K562 (cell line): ENCODE results near the gene CHD5.

Source experiments
- ETV6 ChIP-seq, 3 experiments: fragments of 150-350 bp in 1 of 3; sonication (generic) in 1 of 3; formaldehyde crosslinking in 1 of 3; IDR thresholded peaks; 2 replicates each; pipeline versions ENCODE4 v1.6.1 to v1.8.0; 2014 to 2022; ENCODE audit warnings: borderline replicate concordance in 2 of 3, low read depth in 2 of 3, antibody characterized with exemption in 1 of 3, low read length in 1 of 3, mild to moderate bottlenecking in 1 of 3, missing genetic modification reagents in 1 of 3
- FOXA1 ChIP-seq: fragments of 450-650 bp; IDR thresholded peaks from 2 replicates; pipeline ENCODE4 v1.6.1; 2016; ENCODE audit warnings: mild to moderate bottlenecking, borderline replicate concordance
- GABPB1 ChIP-seq: sonication (generic); formaldehyde crosslinking; IDR thresholded peaks from 2 replicates; pipeline ENCODE4 v1.8.0; 2022; ENCODE audit warnings: mild to moderate bottlenecking, missing genetic modification reagents
- RAD21 ChIP-seq, 2 experiments: fragments of 250-450 bp in 1 of 2; fragments of 450-650 bp in 1 of 2; sonication (Bioruptor Pico) in 1 of 2; formaldehyde crosslinking in 1 of 2; IDR thresholded peaks in 1 of 2; conservative IDR thresholded peaks in 1 of 2; 2 replicates each; pipeline versions ENCODE4 v1.4.0 to v1.8.0; 2020 to 2022; ENCODE audit warnings: mild to moderate bottlenecking in 2 of 2, moderate library complexity in 1 of 2
- ZBED1 ChIP-seq: IDR thresholded peaks from 2 replicates; pipeline ENCODE4 v1.6.1; 2014
- TF ChIP-seq, protein P1 (sequence below): sonication (generic); formaldehyde crosslinking; IDR thresholded peaks from 2 replicates; pipeline ENCODE4 v1.8.0; 2022; ENCODE audit warnings: mild to moderate bottlenecking, missing genetic modification reagents, borderline replicate concordance
- TF ChIP-seq, protein P2 (sequence below), 3 experiments: IDR thresholded peaks in 2 of 3; conservative IDR thresholded peaks in 1 of 3; 2 replicates each; pipeline ENCODE4 v1.5.1; 2011 to 2012; ENCODE audit warnings: low read length in 3 of 3, mild to moderate bottlenecking in 3 of 3, control low read depth in 2 of 3, improper control_type of control experiment in 1 of 3, inconsistent platforms in 1 of 3, low read depth in 1 of 3, mixed read lengths in 1 of 3, moderate library complexity in 1 of 3; ENCODE audit not compliant: insufficient read depth in 2 of 3
- TF ChIP-seq, protein P3 (sequence below): sonication (generic); formaldehyde crosslinking; IDR thresholded peaks from 2 replicates; pipeline ENCODE4 v1.8.0; 2022; ENCODE audit warnings: mild to moderate bottlenecking, missing genetic modification reagents

DNA sequence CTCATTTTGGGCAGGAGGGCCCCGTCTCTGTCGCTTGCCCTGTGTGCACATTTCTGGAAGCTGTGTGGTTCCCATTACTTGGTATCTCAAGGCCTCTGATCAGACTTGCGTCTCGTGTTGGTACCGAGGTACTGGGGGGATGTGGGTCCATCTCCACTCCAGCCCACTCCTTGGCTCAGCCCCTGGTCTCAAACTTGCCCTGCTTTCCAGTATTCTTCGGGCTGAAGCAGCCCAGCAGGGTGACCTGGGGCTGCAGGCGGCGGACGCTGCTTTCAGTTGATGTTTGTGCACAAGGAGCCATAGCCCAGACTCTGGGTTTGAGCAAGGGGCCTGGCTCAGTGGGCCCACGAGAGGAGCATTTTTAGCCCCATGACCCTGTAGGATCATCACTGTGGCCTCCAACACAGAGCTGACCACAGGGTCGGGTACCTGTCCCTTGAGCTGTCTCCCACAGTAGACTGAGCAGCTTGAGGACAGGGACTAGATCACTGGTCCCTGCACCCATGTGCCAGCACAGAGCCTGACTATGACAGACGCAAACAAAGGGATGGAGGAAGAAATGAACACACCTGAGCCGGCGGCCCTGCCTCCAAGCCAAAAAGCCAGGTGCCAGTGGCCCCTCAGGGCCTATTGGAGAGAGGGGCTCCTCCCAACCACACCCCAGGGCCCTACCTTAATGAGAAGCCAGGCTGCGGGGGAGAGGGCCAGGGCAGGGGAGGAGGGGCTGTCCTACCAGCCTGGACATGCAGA, 46.8 kb downstream of the CHD5 start:
- TF ChIP-seq, protein P1, sequence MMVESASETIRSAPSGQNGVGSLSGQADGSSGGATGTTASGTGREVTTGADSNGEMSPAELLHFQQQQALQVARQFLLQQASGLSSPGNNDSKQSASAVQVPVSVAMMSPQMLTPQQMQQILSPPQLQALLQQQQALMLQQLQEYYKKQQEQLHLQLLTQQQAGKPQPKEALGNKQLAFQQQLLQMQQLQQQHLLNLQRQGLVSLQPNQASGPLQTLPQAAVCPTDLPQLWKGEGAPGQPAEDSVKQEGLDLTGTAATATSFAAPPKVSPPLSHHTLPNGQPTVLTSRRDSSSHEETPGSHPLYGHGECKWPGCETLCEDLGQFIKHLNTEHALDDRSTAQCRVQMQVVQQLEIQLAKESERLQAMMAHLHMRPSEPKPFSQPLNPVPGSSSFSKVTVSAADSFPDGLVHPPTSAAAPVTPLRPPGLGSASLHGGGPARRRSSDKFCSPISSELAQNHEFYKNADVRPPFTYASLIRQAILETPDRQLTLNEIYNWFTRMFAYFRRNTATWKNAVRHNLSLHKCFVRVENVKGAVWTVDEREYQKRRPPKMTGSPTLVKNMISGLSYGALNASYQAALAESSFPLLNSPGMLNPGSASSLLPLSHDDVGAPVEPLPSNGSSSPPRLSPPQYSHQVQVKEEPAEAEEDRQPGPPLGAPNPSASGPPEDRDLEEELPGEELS (CRISPR knock-in tag): no peak
- TF ChIP-seq RAD21 (CRISPR knock-in tag; conservative IDR thresholded peaks at IDR 0.05 in 1 of 2, IDR thresholded peaks at IDR 0.05 in 1 of 2) (no peak), ZBED1 (no peak), FOXA1 (no peak), ETV6 (IDR thresholded peaks at IDR 0.05; ENCODE audit: borderline replicate concordance in 1 of 2, low read depth in 2 of 2, low read length in 1 of 2) (no peak), ETV6 (CRISPR knock-in tag; IDR thresholded peaks at IDR 0.05; ENCODE audit: borderline replicate concordance) (no peak), GABPB1 (no peak)
- TF ChIP-seq, protein P2, sequence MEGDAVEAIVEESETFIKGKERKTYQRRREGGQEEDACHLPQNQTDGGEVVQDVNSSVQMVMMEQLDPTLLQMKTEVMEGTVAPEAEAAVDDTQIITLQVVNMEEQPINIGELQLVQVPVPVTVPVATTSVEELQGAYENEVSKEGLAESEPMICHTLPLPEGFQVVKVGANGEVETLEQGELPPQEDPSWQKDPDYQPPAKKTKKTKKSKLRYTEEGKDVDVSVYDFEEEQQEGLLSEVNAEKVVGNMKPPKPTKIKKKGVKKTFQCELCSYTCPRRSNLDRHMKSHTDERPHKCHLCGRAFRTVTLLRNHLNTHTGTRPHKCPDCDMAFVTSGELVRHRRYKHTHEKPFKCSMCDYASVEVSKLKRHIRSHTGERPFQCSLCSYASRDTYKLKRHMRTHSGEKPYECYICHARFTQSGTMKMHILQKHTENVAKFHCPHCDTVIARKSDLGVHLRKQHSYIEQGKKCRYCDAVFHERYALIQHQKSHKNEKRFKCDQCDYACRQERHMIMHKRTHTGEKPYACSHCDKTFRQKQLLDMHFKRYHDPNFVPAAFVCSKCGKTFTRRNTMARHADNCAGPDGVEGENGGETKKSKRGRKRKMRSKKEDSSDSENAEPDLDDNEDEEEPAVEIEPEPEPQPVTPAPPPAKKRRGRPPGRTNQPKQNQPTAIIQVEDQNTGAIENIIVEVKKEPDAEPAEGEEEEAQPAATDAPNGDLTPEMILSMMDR (IDR thresholded peaks at IDR 0.05 in 2 of 3, conservative IDR thresholded peaks at IDR 0.05 in 1 of 3; ENCODE audit: insufficient read depth in 2 of 3, low read depth in 1 of 3, low read length in 3 of 3): no peak
- TF ChIP-seq, protein P3, sequence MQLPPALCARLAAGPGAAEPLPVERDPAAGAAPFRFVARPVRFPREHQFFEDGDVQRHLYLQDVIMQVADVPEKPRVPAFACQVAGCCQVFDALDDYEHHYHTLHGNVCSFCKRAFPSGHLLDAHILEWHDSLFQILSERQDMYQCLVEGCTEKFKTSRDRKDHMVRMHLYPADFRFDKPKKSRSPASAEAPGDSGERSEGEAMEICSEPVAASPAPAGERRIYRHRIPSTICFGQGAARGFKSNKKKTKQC (CRISPR knock-in tag): no peak
